Uterus (tissue), 2 donors: ENCODE measurements around the gene PKDREJ.

Experiments used
- CTCF ChIP-seq, 4 experiments: fragments of 200-600 bp in 2 of 4; fragments of 450-650 bp in 2 of 4; sonication (generic) in 2 of 4; IDR thresholded peaks; one replicate each; pipeline ENCODE4 v1.5.1; 2016 to 2019; ENCODE audit warnings: antibody characterized with exemption in 4 of 4, mild to moderate bottlenecking in 2 of 4, moderate library complexity in 1 of 4
- POLR2A ChIP-seq, 2 donors: fragments of 450-650 bp; IDR thresholded peaks; one replicate each; pipeline ENCODE4 v1.6.1; 2016; ENCODE audit warnings: antibody characterized with exemption in 2 of 2, mild to moderate bottlenecking in 1 of 2, moderate library complexity in 1 of 2

GRCh38 chr22:46260038-46260437 is 3.1 kb downstream of the PKDREJ start:
- no peak for TF ChIP-seq CTCF (IDR thresholded peaks at IDR 0.05)
- no peak for TF ChIP-seq POLR2A (IDR thresholded peaks at IDR 0.05)
